SU-DHL-6 (cell line): ENCODE data around the gene JAKMIP1.

Experiments
- H2AFZ ChIP-seq: fragments of 200-600 bp; sonication (generic); 2 replicates; pipeline ENCODE4 v1.6.1; 2014; ENCODE audit warnings: low read depth, mild to moderate bottlenecking, moderate library complexity, mixed read lengths, antibody characterized with exemption, low read length; ENCODE audit not compliant: severe bottlenecking
- H3F3A ChIP-seq: fragments of 200-600 bp; shearing (Covaris generic); 2 replicates; pipeline ENCODE4 v1.6.0; 2016; ENCODE audit warnings: antibody characterized with exemption, mild to moderate bottlenecking; ENCODE audit not compliant: insufficient read depth
- H3K27ac ChIP-seq: fragments of 200-600 bp; sonication (generic); 2 replicates; pipeline ENCODE4 v1.5.1; 2016; ENCODE audit warnings: low read depth, mild to moderate bottlenecking, low read length, moderate library complexity, mixed read lengths
- H3K27me3 ChIP-seq: fragments of 200-600 bp; sonication (generic), shearing (Covaris generic); 2 replicates; pipeline ENCODE4 v1.6.0; 2014; ENCODE audit warnings: mild to moderate bottlenecking, low read length
- H3K36me3 ChIP-seq: fragments of 200-600 bp; sonication (generic); 2 replicates; pipeline ENCODE4 v1.6.1; 2014; ENCODE audit warnings: mild to moderate bottlenecking, low read length, mixed read lengths
- H3K4me2 ChIP-seq: fragments of 300-600, 200-600 bp; shearing (Covaris generic), sonication (generic); 2 replicates; pipeline ENCODE4 v1.6.0; 2014; ENCODE audit warnings: low read length, low read depth, mild to moderate bottlenecking; ENCODE audit not compliant: poor library complexity, severe bottlenecking
- H3K4me3 ChIP-seq: fragments of 200-600 bp; sonication (generic); 2 replicates; pipeline ENCODE4 v1.5.1; 2014; ENCODE audit warnings: antibody characterized with exemption, low read length, mild to moderate bottlenecking, mixed read lengths; ENCODE audit not compliant: insufficient read depth, poor library complexity, severe bottlenecking
- H3K79me2 ChIP-seq: fragments of 200-600 bp; sonication (generic); 2 replicates; pipeline ENCODE4 v1.6.1; 2014; ENCODE audit warnings: mild to moderate bottlenecking, low read length, moderate library complexity; ENCODE audit not compliant: insufficient read depth
- H3K9ac ChIP-seq: fragments of 200-600 bp; sonication (generic); 2 replicates; pipeline ENCODE4 v1.7.0; 2014; ENCODE audit warnings: mild to moderate bottlenecking, low read length
- H3K9me2 ChIP-seq: fragments of 200-600 bp; sonication (generic); replicated peaks from 2 replicates; pipeline ENCODE4 v1.6.1; 2014; ENCODE audit warnings: low read length; ENCODE audit not compliant: insufficient read depth
- H3K9me3 ChIP-seq: fragments of 200-600 bp; sonication (generic); 2 replicates; pipeline ENCODE4 v1.6.1; 2014; ENCODE audit warnings: low read length, mixed read lengths; ENCODE audit not compliant: insufficient read depth
- H4K20me1 ChIP-seq: fragments of 200-600 bp; sonication (generic); 2 replicates; pipeline ENCODE4 v1.6.1; 2014; ENCODE audit warnings: low read depth, mild to moderate bottlenecking, antibody characterized with exemption, low read length, moderate library complexity, mixed read lengths
- EZH2phosphoT487 ChIP-seq: fragments of 200-600 bp; sonication (generic), shearing (Covaris generic); conservative IDR thresholded peaks from 2 replicates; pipeline ENCODE4 v1.6.1; 2018; ENCODE audit warnings: mild to moderate bottlenecking, antibody characterized with exemption, low read length, moderate library complexity, mixed read lengths
- TF ChIP-seq, protein P1 (sequence below): fragments of 200-600 bp; sonication (generic); IDR thresholded peaks from one replicate; pipeline ENCODE4 v1.5.1; 2017; ENCODE audit warnings: antibody characterized with exemption, mild to moderate bottlenecking, low read length, moderate library complexity; ENCODE audit not compliant: insufficient read depth, poor library complexity, severe bottlenecking

JAKMIP1 gene

GRCh38 chr4:6017030-6017429, 183.3 kb downstream of the JAKMIP1 start:
- no peak overlapping the region for H3K4me3 ChIP-seq
- H3K79me2 ChIP-seq: no peaks in the 10 kb centered on the region
- no peak overlapping the region for H3K4me2 ChIP-seq
- H3K27me3 ChIP-seq: no peaks in the 10 kb centered on the region
- no peak overlapping the region for H3K9ac ChIP-seq
- H3K9me3 ChIP-seq: no peaks in the 10 kb centered on the region
- H3F3A ChIP-seq: no peaks in the 10 kb centered on the region
- no peaks in the 10 kb centered on the region for H3K9me2 ChIP-seq
- no peaks in the 10 kb centered on the region for H4K20me1 ChIP-seq
- TF ChIP-seq EZH2phosphoT487: no peak
- TF ChIP-seq, protein P1, sequence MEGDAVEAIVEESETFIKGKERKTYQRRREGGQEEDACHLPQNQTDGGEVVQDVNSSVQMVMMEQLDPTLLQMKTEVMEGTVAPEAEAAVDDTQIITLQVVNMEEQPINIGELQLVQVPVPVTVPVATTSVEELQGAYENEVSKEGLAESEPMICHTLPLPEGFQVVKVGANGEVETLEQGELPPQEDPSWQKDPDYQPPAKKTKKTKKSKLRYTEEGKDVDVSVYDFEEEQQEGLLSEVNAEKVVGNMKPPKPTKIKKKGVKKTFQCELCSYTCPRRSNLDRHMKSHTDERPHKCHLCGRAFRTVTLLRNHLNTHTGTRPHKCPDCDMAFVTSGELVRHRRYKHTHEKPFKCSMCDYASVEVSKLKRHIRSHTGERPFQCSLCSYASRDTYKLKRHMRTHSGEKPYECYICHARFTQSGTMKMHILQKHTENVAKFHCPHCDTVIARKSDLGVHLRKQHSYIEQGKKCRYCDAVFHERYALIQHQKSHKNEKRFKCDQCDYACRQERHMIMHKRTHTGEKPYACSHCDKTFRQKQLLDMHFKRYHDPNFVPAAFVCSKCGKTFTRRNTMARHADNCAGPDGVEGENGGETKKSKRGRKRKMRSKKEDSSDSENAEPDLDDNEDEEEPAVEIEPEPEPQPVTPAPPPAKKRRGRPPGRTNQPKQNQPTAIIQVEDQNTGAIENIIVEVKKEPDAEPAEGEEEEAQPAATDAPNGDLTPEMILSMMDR: no peak
- H3K27ac ChIP-seq: no peak overlapping the region
- no peak overlapping the region for H2AFZ ChIP-seq
- no peaks in the 10 kb centered on the region for H3K36me3 ChIP-seq

GRCh38 chr4:6013564-6013963, 186.8 kb downstream of the JAKMIP1 start:
- Histone ChIP-seq H4K20me1 (no peaks in the 10 kb centered on the region), H3K79me2 (no peaks in the 10 kb centered on the region), H3K27ac (no peak overlapping the region), H3K4me2 (no peak overlapping the region), H3K27me3 (no peaks in the 10 kb centered on the region), H3F3A (no peaks in the 10 kb centered on the region), H3K36me3 (no peaks in the 10 kb centered on the region), H3K4me3 (no peak overlapping the region), H3K9me3 (no peaks in the 10 kb centered on the region), H3K9ac (no peak overlapping the region), H2AFZ (no peak overlapping the region), H3K9me2 (no peaks in the 10 kb centered on the region)
- TF ChIP-seq, protein P1: no peak
- no peak for TF ChIP-seq EZH2phosphoT487

DNA sequence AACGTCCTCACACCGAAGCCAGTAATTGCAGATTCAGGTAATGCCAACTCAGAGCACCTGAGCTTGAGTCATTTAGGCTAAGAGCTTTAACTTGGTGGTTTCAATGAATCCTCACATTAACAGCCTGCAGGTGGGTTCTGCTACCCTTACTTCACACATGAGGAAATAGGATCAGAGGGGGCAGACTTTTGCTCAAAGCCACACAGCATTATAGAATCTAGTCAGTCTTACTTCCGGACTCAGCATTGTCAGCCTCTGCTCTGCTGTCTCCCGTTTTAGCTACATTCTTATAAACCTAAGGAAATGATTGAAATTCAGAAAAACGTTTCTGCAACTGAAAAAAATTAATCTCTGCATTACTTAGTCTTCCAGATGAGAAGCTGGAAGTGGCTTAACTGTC, 188.1 kb downstream of the JAKMIP1 start:
- Histone ChIP-seq H3K9ac (no peak overlapping the region), H3K9me2 (no peaks in the 10 kb centered on the region), H3K79me2 (no peaks in the 10 kb centered on the region), H3K36me3 (no peaks in the 10 kb centered on the region), H3K27me3 (no peaks in the 10 kb centered on the region), H3F3A (no peaks in the 10 kb centered on the region), H3K4me2 (no peak overlapping the region), H3K4me3 (no peak overlapping the region), H3K27ac (no peak overlapping the region), H4K20me1 (no peaks in the 10 kb centered on the region), H3K9me3 (no peaks in the 10 kb centered on the region), H2AFZ (no peak overlapping the region)
- no peak for TF ChIP-seq EZH2phosphoT487
- TF ChIP-seq, protein P1: no peak

DNA sequence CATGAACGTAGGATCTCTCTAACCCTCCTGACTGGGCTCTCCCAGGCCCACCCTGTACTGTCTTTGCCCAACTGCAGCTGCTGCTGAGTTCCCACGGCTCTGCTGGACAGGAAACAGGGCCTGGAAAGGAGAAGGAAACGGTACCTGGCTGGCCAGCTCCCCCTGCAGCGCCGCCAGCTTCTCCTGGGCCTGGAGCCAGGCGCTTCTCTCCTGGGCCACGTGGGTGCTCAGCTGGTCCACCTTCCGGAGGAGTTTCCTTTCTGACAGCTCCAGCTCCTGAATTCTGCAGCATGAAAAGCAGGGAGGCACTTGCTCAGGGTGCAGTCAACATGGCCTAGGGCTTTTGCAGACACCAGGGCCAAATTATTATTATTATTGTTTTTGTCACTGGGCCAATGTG, 188.7 kb downstream of the JAKMIP1 start:
- Histone ChIP-seq H3F3A (no peaks in the 10 kb centered on the region), H3K4me3 (no peak overlapping the region), H3K4me2 (no peak overlapping the region), H3K27me3 (no peaks in the 10 kb centered on the region), H4K20me1 (no peaks in the 10 kb centered on the region), H2AFZ (no peak overlapping the region), H3K27ac (no peak overlapping the region), H3K9ac (no peak overlapping the region), H3K9me3 (no peaks in the 10 kb centered on the region), H3K9me2 (no peaks in the 10 kb centered on the region), H3K36me3 (no peaks in the 10 kb centered on the region), H3K79me2 (no peaks in the 10 kb centered on the region)
- TF ChIP-seq, protein P1: no peak
- TF ChIP-seq EZH2phosphoT487: no peak
